Mucosa of gallbladder (tissue), 1 donor: Measurements from ENCODE around the gene GTPBP1. TPM values are rescaled to one million over a fixed set of nuclear protein-coding genes. Genes with fewer than 3 reads are reported as not detected.

ENCODE experiments used
- DNase-seq: peaks from one replicate; pipeline ENCODE4 v3.0.0-alpha.2; 2020; ENCODE audit warnings: low spot score
- total RNA-seq: library from RNA; stranded (reverse); gene quantifications from one replicate; pipeline ENCODE4 v1.2.1, GENCODE V29; 2021
- donor health status: DM: no; HTN: no; CAD: no.

Gene GTPBP1
- total RNA-seq, 1 donor from 2014 or later, result 67.1 TPM

- no peak for DNase-seq
These were observed 19.3 kb downstream of the GTPBP1 start for GRCh38 chr22:38724926-38725571.

DNA sequence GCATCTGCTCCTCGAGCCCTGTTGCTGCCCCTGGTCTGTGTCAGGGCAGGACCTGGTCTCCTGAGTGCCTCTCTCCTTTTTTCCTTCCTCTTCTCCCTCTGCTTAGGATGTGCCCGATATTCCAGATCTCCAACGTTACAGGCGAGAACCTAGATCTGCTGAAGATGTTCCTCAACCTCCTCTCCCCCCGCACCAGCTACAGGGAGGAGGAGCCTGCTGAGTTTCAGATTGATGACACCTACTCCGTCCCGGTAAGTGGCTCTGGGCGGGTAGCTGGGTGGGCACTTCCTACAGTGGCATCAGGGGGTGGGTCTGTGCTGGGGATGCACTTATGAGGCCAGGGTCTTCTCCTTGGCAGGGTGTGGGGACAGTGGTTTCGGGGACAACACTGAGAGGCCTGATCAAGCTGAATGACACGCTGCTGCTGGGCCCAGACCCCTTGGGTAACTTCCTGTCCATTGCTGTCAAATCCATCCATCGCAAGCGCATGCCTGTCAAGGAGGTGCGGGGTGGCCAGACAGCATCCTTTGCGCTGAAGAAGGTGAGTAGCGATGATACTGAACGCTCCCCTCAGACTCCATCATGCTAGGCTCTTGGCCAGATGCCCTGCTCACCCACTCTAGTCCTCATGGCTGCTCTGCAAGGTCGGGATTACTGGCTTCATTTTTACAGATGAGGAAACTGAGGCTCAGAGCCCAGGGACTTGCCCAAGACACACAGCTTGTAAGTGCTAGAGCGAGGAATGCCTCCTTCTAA, 20.3 kb downstream of the GTPBP1 start:
- DNase-seq, result no peak

DNA sequence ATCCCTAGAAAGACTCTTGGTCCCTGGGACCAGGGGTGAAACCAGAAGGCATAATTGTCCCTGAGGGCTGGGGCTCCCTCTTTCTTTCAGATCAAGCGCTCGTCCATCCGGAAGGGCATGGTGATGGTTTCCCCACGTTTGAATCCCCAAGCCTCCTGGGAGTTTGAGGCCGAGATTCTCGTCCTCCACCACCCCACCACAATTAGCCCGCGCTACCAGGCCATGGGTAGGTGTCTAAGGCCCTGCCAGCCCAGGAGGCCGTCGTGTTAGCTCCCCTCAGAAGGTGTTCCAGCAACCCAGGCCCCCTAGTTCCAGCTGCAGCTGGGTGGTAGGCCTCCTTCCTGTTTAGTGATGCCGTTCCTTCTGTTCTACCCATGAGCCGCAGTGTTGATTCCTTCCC, 21.4 kb downstream of the GTPBP1 start:
- DNase-seq, result no peak

DNA sequence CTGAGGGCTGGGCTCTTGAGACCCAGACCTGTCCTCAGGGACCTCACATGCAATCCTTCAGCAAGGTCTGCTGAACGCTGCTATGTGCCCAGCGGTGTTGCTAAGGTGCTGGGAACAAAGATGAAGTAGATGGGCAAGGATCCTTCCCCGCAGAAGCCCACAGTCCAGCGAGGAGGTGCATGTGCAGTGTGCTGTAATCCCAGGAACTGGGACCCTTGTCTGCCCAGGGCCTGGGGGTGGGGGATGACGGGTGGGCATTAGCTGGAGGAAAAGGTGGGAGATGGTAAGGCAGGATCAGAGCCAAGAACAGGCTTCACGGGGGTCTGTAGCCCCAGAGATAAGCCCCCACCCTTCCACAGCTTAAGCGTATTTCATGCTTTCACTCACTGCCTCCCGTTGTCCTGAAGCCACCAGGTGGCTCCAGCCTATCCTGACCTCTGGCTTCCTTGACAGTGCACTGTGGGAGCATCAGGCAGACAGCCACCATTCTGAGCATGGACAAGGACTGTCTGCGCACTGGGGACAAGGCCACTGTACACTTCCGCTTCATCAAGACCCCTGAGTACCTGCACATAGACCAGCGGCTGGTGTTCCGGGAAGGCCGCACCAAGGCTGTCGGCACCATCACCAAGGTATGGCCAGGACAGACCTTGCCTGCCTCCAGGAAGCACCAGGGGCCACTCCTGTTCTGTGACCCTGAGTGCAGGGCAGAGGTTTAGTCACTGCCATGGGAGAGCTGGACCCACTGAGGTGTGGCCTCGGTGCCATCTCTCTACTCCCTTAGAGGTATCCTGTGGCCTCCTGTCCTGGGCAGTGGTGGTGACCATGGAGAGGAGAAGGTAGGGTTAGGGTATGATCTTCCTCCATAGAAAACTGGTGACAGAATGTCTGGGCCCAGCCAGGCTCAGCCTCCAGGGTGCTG, 22.0 kb downstream of the GTPBP1 start:
- DNase-seq, result no peak

DNA sequence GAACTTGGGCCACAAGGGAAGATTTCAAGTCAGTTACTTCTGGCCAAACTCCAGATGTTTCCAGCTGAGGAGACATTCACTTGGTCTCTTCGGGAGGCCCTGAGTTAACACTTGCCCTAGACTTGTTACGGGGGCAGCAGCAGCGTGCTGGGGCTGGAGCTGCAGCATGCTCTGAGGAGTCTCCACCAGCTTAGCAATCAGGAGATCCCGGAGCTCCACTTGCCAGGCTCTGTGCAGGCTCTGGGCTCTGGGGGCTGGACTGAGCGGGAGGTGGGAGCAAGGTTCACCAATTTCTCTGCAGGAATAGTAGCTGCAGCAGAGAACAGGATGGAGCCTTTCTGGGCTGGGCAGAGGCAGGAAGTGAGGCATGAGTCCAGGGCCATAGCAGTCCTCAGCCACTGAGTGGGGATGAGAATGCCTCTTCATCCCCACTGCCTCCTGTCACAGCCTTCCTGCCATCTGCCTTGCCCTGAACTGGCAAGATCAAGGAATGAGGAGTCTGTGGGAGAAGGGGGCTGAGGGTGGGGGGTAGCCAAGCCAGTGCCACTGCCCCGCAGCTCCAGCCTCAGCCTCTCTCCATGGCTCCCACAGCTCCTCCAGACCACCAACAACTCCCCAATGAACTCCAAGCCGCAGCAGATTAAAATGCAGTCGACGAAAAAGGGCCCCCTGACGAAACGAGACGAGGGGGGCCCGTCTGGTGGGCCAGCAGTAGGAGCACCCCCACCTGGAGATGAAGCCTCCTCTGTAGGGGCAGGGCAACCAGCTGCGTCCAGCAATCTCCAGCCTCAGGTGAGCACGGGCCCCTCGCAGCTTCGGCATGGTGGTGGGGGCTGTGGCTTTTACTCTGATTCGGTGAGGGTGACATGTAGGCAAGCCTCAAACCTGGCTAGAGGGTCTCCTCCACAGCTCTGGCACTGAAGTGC, 23.4 kb downstream of the GTPBP1 start:
- DNase-seq, result no peak

DNA sequence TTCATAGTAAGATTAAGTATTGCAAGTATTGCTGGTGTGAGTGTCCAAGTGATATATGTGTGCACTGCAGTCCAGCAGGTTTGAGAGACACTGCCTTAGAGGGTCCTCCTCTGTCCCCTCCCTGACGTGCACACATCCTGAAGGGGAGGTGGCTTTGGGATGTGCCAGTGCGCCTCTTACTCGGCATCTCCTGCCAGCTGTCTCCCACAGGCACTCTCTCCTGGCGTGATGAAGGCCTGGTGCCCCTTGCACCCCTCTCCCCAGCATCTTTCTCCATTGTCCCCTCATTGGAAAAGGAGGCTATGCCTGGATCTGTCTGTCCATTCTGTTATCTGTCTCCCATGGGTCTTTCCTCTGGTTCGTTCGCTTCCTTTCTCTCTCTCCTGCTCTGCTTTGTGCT, 24.2 kb downstream of the GTPBP1 start:
- no peak for DNase-seq

GRCh38 chr22:38730411-38730871, 24.7 kb downstream of the GTPBP1 start:
- no peak for DNase-seq

DNA sequence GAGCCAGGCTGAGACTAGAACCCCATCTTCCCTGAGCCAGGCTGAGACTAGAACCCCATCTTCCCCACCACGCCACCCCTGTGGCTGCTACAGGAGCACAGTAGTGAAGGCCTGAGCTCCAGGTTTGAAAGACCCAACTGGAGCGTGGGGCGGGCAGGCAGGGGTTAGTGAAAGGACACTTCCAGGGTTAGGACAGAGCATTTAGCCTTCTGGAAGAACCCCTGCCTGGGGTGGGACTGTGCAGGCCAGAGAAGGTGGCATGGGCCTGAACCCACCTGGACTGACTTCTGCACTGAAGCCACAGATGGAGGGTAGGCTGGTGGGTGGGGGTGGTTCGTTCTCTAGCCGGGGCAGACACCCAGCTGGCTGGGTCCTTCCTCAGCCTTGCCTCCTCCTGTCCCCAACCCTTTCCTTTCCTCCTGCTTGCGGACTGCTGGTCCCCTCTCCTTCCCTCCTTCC, 26.0 kb downstream of the GTPBP1 start:
- DNase-seq, result no peak

- DNase-seq, result peak; percentile 42
These were observed 26.6 kb downstream of the GTPBP1 start for GRCh38 chr22:38732251-38732815.

DNA sequence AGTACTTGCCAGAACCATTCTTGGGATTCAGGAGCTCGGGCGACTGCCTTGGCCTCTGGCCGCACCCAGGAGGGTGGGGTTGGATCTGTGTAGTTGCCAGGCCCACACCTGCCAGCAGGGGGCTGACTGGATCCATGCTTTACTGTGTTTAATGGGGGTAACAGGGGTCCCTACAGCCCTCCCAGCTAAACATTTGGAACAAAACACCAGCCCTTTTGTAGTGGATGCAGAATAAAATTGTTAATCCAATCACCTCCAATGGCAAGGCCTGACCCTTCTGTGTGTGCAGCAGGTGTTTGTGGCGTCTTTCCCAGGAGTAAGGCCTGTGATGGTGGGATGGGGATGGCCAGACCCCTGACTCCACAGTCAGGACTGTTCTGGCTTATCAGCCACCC, 27.6 kb downstream of the GTPBP1 start:
- DNase-seq, result peak; percentile 54

- DNase-seq, result peak; percentile 72
These were observed 28.1 kb downstream of the GTPBP1 start for GRCh38 chr22:38733724-38734381.

GRCh38 chr22:38734421-38735100, 28.8 kb downstream of the GTPBP1 start:
- DNase-seq, result no peak

GRCh38 chr22:38735126-38735464, 29.4 kb downstream of the GTPBP1 start:
- DNase-seq, result no peak

DNA sequence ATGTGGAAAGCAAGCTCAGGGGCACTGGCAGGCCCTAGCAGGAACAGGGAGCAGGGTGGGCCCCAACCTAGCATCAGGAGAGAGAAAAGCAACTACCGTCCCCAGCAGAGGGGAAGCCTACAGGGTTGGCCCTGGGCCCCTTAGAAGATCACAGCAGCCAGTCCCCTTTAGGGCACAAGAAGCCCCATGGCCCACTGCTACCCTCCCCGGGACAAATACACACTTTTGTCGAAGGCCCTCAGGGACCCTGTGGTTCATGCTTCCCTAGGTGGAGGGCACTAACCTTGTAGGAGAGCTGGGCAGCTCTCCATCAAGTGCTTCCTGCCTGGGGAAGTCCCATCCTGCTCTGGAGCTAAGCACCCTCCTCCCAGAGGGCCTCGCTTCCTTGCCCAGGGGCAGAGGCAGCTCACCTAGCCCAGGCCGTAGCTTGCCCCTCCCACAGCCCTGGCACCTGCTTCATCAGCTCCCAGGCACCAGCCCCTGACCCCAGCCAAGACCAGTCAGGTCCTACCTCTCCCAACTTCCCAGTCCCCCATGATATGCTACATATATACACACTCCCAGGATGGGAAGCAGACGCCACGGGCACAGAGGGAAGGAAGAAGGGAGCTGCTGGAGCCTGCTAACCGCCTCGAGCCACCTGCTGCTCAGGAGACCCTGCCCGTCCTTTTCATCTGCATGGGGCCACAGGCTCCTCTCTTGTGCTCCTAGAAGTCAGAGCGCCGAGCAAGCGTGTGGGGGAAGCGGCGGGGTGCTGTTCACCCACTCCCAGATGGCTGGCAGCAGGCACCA, 29.9 kb downstream of the GTPBP1 start:
- no peak for DNase-seq

GRCh38 chr22:38736257-38736570, 30.5 kb downstream of the GTPBP1 start:
- no peak for DNase-seq

DNA sequence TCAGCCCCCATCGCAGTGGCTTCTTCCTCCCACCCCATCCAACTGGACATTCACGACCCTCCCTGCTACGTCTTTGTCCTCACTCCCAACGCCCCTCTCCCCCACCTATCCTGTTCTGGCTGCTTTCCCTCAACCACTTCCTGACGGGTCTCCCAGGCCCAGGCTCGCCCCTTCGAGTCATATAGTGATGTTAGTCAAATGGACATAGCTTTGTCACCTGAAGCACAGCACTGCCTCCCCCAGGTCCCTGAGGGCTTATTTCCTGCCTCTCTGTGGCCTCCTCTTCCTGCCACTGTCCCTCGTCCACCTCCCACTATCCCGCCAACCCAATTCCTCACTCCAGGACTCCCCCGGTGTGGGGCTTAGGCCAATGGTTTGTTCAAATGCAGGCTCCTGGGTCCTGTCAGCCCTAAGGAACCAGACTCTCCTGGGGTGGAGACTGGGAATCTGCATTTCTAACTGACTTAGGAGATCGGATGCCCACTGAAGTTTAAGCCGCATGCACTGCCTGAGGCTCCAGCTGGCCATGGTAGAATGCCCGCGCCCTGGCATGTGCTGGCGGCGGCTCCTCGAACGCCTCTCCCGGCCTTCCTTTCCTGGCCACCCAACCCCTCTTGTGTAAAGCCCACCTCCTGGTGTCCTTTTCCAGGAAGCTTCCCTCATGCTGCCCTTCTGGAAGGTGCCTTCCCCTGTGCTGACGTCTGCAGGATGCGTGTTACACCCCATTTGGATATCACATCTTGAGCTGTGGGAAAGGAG, 31.7 kb downstream of the GTPBP1 start:
- DNase-seq, result no peak

DNA sequence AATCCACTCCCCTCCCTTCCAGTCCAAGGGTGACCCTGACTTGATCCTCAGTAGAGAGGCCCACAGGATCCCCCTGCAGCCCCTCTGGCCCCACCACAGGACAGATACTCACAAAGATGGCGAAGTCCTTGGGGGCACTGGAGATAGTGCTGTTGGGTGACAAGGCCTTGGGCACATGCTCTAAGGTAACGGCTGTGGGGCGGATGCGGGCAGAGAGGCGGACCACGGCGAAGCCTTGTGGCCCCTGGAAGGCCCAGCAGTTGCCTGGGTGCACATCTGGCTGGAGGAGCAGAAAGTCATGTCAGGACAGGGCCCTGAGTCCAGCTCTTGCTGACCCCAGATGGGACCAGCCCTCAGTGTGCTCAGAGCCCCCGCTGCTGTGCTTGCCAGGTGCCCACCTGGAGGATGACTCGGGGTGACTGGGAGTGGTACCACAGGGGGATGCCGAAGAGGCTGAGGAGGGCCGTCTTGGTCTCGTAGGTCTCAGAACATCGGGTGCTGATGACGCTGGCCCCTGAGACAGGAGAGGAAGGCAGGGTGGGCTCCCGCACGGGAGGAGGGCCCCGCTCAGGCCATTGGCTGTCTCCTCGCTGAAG, 32.8 kb downstream of the GTPBP1 start:
- DNase-seq, result no peak
